Muscle of arm (tissue), 12 donors: Measurements from ENCODE around the gene SMU1. TPM values are rescaled to one million over a fixed set of nuclear protein-coding genes. Genes with fewer than 3 reads are reported as not detected.
"Not testable (repeated sequence)": the region's sequence is repeated elsewhere in the genome, so short reads cannot be mapped to it uniquely, and the experiment has no call there.

Experiments
- DNase-seq: peaks from one replicate; pipeline ENCODE4 v3.0.0-alpha.2; 2013
- polyA plus RNA-seq, 12 donors: library from polyadenylated mRNA; unstranded; fragments of 120-200 nt; gene quantifications; one replicate each; pipeline ENCODE4 v1.2.1, GENCODE V29; 2013; ENCODE audit not compliant: insufficient read length in 12 of 12

The SMU1 gene
- polyA plus RNA-seq, 12 donors: 14.9 to 58.1 (median 18.7) TPM

- DNase-seq: peak; percentile 58
Observed at GRCh38 chr9:33106827-33107621, 30.6 kb upstream of the SMU1 start.

- DNase-seq: no peak
Observed at GRCh38 chr9:33106372-33106771, 29.9 kb upstream of the SMU1 start.

- no peak for DNase-seq
Observed at GRCh38 chr9:33105959-33106358, 29.5 kb upstream of the SMU1 start.

GRCh38 chr9:33105504-33105903 lies 29.0 kb upstream of the SMU1 start:
- DNase-seq: no peak

GRCh38 chr9:33104401-33104800 lies 27.9 kb upstream of the SMU1 start:
- DNase-seq: no peak

- no peak for DNase-seq
Observed at GRCh38 chr9:33103501-33104281, 27.2 kb upstream of the SMU1 start.

- DNase-seq: no peak
Observed at GRCh38 chr9:33102551-33103210, 26.2 kb upstream of the SMU1 start.

- DNase-seq: no peak
Observed at GRCh38 chr9:33101104-33101951, 24.9 kb upstream of the SMU1 start.

- no peak for DNase-seq
Observed at GRCh38 chr9:33099754-33100153, 23.3 kb upstream of the SMU1 start.

- DNase-seq: no peak
Observed at GRCh38 chr9:33097192-33097591, 20.7 kb upstream of the SMU1 start.

GRCh38 chr9:33092634-33093033 lies 16.2 kb upstream of the SMU1 start:
- DNase-seq: no peak

- DNase-seq: not testable (repeated sequence)
Observed at GRCh38 chr9:33085672-33086071, 9.2 kb upstream of the SMU1 start.

- DNase-seq: no peak
Observed at GRCh38 chr9:33082538-33083326, 6.3 kb upstream of the SMU1 start.

- DNase-seq: no peak
Observed at GRCh38 chr9:33082128-33082527, 5.7 kb upstream of the SMU1 start.

- DNase-seq: peak; percentile 86
Observed at GRCh38 chr9:33081128-33081851, 4.8 kb upstream of the SMU1 start.

- DNase-seq: no peak
Observed at GRCh38 chr9:33080534-33080933, 4.1 kb upstream of the SMU1 start.

GRCh38 chr9:33068991-33069390 lies 7.5 kb downstream of the SMU1 start:
- no peak for DNase-seq

- no peak for DNase-seq
Observed at GRCh38 chr9:33065157-33066076, 11.1 kb downstream of the SMU1 start.

- DNase-seq: no peak
Observed at GRCh38 chr9:33051144-33051543, 25.3 kb downstream of the SMU1 start.
